Stimulated activated CD8-positive, alpha-beta memory T cell treated with anti-CD3 and anti-CD28 coated beads, Interleukin-2, amount 100 ng/mL, for 1 hour (primary cell): ENCODE measurements around the gene PRDX5.
A peak's percentile ranks its signal among the peaks of the same experiment; 100 is the strongest.

Experiments used
- DNase-seq, 2 donors: peaks; one replicate each; pipeline ENCODE4 v3.0.0-alpha.2; 2020; ENCODE audit warnings: low read depth in 2 of 2

The PRDX5 gene

DNA sequence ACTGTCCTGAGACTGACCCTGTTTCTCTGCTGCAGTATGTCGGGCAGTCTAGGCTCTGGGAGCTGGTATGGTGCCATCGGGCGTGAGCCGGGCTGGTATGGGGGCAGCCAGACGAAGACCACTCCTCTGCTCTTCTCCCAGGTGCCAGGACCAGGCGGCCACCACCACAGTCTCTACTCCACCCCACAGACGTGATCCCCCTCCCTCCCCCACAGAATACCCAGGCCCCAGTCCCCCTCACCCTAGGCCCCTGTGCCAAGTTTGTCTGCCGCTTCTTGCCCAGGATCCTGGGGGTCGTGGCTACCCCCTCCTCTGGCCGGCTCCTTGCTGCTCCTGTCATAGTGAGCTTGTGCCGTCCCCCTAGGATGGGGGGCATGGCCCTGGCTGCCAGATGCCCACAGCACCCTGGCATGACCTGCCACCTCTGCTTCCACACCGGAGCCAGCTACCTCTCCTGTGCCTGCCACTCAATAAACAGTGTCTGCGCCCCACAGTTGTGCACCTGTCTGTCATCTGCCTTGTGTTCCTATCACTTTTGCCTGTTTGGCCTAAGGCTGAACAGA is 28.8 kb upstream of the PRDX5 start:
- no peak for DNase-seq

DNA sequence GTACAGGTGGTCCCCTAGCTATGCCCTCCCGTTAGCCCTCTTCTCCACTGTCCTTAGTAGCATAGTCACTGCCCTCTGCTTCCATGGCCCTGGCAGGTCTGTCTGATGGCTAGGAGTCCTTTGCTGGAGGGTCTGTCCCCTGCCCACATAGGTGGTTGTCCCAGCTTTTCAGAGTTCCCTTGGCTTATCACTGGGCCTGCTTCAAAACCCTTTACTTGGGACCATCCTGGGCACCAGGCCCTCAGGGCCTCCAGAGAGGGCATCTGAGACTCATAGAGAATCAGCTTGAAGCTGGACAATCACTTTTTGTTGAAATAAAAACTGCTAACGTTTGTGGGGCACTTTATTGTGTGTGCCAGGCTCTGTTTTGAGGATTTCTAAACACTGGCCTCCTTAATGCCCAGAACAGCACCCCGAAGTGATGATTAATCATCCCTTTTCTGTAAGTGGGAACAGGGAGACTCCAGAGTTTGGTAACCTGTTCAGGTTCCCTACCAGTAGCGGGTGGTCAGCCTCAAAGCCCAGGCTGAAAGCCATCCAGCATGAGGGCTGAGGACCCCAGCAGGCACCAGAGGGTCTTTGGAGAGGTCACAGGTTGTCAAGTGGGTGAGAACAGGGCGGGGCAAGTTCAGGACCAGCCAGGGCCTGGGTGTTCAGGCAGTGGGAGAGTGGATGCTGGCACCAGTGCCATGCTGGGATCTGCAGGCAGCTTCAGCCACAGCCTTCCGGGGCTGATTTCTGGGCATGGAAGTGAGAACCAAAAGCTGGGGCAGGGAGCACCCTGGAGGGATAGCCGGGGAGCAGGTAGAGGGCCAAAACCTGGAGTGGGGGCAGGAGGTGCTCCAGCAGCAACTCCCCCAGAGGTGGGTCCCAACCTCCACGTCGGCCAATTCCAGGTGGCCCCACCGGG is 27.3 kb upstream of the PRDX5 start:
- no peak for DNase-seq

DNA sequence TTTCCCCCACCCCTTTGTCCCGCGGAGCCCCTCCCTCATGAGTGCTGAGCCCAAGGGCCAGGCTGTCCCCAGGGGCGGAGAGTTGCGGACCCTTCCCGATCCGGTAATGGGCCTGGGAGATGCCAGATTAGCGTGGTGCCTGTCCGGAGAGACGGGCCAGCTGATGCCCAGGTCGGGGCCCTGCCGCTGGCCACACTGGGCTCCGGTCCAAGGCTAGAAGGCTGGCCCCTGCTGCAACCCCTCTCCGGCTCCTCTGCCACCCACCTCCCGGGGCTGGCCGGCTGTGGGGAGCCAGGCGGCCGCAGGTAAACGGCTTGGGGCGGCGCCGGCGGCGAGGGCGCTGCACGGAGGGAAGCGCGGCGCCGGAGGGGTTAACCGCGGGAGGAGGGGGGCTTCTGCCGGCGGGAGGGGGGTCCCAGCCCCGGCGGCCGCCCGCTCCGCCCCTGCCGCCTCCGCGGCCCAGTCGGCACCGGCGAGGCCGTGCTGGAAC is 26.6 kb upstream of the PRDX5 start, which contains the start of gene KCNK4:
KCNK4 (plus strand) TSS at position 41 of the 490 bp plus-strand sequence. CDS start 1,717 bp downstream, outside the sequence.
- no peak for DNase-seq

DNA sequence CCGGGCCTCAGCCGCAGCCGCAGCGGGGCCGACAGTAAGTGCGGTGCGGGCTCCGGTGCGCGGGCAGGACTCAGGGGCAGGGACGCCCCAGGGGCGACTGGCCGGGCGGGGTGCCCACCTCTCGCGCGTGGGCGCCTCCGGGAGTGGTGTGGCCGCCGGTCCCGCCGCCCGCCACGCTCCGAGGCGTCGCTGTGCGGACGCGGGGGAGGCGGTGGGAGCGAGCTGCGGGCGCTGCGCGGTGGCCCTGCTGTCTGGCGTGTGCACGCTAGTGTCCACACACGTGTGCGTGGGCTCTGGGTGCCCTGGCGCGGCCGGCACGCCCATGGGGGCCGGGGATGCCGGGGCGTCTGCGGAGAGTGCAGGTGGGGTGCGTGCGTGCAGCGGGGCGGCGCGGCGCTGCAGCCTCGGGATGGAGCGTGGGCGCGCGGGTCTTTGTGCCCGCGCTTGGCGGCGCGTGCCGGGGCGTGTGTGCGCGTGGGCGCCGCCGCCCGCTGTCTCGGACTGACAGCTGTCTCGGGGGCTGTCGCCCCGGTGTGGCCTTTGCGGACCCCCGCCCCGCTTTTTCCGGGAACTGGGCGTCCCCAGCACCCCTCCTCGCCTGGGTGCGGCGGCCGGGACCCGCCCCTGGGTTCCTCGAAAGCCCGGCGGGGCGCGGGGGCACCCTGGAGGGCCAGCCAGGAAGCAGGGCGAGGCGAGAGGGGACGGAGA is 26.0 kb upstream of the PRDX5 start:
- no peak for DNase-seq

DNA sequence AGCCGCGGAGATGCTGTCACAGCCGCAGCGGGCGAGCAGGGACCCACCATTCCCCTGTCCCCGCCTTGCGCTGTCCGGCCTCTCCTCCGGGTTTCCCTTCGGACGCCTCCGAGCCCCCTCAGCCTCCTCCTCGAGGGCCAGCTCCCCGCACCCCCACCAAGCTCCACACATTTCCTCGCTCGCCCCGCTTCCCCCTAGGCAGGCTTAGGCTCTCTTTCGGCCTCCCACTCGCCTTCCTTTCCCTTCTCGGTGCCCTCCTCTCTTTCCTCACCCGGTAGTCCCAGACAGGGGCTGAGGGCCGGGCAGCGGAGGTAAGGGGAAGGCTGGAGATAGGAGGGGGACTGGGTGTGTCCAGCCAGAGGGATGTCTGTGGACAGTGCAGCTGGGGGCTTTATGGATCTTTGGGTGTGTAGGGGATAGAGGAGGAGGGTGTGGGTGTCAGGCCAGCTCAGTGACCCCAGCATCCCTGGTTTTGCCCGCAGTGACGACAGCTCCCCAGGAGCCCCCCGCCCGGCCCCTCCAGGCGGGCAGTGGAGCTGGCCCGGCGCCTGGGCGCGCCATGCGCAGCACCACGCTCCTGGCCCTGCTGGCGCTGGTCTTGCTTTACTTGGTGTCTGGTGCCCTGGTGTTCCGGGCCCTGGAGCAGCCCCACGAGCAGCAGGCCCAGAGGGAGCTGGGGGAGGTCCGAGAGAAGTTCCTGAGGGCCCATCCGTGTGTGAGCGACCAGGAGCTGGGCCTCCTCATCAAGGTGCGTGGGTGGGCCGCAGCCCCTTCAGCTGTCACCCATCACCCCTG is 25.3 kb upstream of the PRDX5 start:
- no peak for DNase-seq

DNA sequence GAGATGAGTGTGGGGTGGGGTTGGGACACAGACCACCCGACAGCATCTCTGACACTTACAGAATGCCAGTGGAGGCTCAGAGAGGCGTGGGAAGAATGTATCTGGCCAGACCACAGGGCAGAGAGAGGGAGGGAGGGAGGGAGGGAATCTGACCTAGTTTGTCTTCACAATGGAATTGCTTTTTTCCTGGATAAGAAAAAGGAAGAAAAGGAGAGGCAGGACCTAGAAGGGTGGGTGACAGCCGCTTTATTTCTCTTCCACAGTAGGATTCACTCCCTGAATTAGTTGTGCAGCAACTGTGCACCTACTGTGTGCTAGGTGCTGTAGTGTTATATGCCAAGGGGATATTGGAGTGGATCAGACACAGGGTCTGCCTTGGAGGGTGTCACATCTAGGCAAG is 23.1 kb upstream of the PRDX5 start:
- DNase-seq, result no peak

DNA sequence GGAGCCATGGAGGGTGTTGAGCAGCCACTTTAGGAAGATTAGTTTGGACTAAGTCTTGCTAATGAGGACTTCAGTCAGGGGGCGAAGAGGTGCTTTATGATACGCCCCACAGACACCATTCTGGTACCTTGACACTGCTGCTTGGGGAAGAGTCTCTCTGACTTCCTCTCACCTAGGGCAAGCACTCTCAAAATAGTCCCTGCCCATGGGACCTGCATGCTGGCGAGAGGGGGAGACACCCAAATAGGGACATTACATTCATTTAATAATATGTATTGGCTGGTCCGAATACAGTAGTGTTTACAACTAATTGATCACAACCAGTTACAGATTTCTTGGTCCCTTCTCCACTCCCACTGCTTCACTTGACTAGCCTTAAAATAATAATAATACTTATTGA is 22.2 kb upstream of the PRDX5 start:
- no peak for DNase-seq

DNA sequence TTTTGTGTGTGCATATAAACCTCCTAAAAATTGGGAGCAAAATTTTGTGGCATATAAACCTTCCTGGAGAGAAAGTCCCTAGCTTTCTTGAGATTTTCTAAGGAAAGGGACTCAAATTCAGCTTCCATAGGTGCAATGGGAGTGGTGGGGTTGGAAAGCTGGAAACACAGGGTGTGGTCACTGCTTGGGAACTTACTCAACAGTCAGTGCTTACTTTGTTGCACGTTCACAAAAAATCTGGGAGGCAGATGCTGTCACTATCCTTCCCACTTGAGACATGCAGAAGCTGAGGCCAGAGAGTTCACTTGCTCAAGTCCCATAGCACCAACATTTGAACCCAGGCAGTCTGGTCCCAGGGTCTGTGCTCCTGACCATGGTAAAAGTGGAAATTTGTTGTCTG is 21.7 kb upstream of the PRDX5 start:
- DNase-seq, result no peak

DNA sequence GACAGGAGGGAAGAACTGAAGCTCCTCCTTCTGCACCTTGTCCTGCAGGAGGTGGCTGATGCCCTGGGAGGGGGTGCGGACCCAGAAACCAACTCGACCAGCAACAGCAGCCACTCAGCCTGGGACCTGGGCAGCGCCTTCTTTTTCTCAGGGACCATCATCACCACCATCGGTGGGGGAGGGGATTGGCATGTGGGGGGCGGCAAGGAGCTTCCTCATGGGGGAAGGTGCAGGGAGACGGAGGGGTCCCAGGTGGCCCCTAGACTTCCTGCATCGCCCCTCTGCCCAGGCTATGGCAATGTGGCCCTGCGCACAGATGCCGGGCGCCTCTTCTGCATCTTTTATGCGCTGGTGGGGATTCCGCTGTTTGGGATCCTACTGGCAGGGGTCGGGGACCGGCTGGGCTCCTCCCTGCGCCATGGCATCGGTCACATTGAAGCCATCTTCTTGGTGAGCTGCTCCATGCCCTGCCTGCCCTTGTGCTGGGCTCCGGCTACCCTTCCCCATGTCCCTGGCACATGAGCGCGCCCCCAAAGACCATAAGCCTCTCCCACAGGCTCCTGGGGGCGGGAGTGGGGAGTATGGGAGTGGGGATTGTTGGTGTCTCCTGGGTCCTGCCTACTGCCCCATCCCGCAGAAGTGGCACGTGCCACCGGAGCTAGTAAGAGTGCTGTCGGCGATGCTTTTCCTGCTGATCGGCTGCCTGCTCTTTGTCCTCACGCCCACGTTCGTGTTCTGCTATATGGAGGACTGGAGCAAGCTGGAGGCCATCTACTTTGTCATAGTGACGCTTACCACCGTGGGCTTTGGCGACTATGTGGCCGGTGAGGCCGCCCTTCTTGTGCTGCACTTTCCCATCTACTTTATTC is 20.9 kb upstream of the PRDX5 start:
- DNase-seq, result no peak

DNA sequence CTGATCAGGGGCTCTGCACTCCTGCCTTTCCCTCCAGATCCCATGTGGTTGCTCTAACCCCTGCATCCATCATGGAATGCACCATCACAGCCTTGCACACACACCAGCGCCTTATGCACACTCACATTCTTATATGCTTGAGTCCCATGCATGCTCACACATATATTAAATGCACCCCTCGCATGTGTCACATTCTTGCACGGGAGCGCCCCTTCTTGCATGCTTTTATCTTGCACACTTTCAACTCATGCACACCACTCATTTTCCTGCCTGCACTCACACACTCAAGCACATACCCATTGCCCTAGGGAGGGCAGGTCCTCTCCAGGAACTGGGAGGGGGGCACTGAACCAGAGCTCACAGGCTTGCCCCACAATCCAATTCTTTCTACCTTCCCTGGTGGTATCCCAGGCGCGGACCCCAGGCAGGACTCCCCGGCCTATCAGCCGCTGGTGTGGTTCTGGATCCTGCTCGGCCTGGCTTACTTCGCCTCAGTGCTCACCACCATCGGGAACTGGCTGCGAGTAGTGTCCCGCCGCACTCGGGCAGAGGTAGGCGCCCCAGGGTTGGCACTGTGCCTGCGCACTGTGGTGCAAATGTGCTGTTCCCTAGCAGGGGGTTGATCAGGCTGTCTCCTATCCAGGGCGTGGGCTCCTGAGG is 20.1 kb upstream of the PRDX5 start:
- DNase-seq, result no peak

DNA sequence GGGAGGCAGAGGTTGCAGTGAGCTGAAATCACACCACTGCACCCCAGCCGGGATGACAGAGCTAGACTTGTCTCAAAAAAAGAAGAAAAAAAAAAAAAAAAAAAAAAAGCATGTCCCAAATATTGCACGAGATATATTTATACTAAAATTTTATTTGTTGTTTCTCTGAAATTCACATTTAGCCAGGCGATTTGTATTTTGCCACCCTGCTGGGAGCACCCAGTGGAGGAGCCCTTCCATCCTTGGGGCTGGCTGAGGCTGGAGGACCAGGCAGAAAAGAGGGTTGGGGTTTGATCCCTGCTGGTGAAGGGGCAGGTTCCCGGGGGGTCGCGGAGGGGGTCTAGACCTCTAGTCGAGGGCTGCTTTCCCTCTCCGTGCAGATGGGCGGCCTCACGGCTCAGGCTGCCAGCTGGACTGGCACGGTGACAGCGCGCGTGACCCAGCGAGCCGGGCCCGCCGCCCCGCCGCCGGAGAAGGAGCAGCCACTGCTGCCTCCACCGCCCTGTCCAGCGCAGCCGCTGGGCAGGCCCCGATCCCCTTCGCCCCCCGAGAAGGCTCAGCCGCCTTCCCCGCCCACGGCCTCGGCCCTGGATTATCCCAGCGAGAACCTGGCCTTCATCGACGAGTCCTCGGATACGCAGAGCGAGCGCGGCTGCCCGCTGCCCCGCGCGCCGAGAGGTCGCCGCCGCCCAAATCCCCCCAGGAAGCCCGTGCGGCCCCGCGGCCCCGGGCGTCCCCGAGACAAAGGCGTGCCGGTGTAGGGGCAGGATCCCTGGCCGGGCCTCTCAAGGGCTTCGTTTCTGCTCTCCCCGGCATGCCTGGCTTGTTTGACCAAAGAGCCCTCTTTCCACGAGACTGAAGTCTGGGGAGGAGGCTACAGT is 18.7 kb upstream of the PRDX5 start:
- DNase-seq, result no peak

DNA sequence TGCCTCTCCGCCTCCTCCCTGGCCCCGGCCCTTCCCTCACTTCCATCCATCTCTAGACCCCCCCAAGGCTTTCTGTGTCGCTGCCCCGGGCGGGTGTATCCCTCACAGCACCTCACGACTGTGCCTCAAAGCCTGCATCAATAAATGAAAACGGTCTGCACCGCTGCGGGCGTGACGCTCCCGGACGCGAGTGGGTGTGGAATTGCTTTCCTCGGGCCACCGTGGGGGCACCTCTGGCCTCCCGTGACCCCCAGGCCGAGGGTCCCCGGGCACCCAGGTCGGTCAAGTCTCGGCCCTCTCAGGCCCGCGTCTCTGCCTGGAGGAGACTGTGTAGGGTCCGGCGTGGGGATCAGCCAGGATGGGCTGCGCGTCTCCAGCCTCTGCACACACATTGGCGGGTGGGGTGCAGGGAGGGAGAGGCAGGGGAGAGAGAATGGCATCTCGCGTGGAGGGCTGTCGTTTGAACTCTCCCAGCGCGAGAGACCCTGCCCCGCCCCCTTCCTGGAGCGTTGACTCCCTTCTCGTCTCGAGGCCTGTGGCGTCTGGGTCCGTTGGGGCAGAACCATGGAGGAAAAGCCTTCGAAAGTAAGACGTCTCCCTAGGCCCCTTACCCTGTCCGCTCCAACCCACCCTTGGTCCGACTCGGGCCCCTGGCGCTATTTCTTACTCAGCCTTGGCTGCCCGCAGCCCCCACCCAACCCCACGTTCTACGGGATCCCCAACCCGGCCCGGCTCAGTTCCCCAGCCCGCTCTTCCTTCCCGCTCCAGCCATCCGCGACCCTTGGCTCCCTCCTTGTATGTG is 17.9 kb upstream of the PRDX5 start, which contains the start of gene CATSPERZ:
CATSPERZ (plus strand) TSS at position 512 of the 802 bp plus-strand sequence; CDS start at position 565, 53 bp downstream.
- no peak for DNase-seq

DNA sequence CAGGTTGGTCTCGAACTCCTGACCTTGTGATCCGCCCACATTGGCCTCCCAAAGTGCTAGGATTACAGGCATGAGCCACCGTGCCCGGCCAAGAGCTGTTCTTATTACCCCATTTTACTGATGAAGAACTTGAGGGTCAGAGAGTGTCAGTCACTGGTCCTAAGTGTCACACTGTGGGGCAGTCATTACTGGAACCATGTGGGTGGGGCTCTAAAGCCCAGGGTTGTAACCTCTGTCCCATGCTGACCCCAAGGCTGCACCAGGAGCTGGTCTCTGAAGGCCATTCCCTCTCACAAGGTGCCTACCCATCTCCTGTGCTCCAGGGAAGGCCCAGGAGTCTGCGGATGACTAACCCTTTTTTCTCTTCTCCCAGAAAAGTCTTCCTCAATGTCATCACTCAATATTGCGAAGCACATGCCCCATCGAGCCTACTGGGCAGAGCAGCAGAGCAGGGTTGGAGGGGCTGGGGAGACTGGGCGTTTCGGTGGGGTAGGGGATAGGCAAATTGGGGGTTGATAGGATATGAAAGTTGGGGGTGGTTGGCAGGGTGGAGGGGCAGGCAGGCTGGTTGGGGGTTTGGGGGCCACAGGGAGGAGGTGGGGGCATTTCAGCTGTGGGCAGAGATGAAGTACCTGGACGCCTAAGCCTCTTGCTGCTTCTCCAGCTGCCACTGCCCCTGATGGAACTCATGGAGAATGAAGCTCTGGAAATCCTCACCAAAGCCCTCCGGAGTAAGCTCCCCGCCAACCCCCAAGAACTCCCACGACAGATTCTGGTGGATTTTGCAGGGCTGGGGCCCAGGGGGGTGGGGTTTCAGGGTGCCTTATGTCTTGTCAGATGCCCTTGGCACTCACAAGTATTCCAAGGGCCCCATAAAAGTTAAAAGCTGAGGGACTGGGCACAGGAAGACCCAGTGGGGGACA is 14.6 kb upstream of the PRDX5 start:
- no peak for DNase-seq

DNA sequence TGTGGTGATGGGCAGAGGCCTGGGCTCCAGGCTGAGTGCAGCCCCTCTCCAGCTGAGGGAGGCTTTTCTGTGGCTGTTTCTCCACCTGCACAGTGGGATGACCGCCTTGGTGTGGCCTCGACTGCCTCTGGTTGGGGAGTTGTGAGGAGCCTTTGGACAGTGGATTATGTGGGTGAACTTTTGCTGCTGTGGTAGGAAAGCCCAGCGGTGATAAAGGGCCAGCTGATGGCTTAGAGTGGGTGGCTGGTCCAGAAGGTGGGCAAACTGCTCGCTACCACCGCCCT is 13.9 kb upstream of the PRDX5 start:
- DNase-seq, result no peak

DNA sequence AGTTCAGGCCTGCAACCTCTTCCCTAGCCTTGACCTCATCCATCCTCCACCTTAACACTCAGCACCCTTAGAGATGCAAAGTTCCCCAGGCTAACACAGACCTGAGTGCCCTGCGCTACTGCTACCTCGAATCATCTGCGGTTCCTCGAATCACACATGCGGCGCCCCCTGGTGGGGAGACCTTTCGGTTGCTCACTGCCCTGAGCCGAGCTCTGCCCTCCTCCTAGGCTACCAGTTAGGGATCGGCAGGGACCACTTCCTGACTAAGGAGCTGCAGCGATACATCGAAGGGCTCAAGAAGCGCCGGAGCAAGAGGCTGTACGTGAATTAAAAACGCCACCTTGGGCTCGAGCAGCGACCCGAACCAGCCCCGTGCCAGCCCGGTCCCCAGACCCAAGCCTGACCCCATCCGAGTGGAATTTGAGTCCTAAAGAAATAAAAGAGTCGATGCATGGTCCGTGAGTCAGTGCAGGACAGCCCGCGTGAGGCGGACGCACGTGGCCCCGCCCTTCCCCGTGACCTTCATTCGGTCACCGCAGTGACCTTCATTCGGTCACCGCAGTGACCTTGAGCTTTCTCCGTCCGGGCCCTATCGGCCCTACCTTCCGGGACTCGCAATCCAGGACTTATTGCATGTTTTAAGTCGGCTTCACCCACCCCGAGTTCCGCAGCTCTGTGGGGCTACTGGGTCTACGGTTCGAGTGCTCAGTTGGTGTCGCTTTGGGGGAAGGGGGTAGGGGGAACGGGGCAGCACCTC is 13.4 kb upstream of the PRDX5 start:
- peak; percentile 88 to 92 for DNase-seq

DNA sequence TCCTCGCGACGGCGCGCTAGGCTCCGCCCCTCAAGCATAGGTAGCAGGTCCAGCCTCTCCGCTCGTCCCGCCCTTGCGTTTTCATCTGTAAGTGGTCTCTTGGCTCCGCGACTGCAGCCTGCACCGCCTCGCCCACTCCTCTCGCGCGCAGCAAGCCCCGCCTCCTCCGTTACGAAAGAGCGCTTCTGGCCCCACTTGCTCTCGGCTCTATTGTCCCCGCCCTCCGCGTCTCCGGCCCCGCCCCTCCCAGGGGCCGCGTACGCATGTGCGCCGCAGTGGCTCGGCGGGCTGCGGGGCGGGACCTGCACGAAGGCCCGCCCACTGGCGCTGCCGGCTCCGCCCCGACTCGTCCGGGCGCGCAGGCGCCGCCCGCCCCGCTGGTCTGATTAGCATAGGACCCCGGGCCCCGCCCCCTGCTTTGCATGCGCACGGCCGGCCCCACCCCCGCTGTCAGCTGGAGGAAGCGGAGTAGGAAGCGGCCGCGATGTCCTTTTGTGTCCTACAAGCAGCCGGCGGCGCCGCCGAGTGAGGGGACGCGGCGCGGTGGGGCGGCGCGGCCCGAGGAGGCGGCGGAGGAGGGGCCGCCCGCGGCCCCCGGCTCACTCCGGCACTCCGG is 12.7 kb upstream of the PRDX5 start, which contains the start of gene ESRRA:
ESRRA (plus strand) TSS at position 450 of the 616 bp plus-strand sequence. CDS start 1,656 bp downstream, outside the sequence.
- DNase-seq, result peak; percentile 99 to 100
